Epithelial cell of esophagus (primary cell): ENCODE measurements around the gene AOPEP.

Experiments used
- DNase-seq: peaks from one replicate; pipeline ENCODE4 v3.0.0; 2010; ENCODE audit warnings: low read depth
- H3K4me3 ChIP-seq: 2 replicates; pipeline ENCODE4 v1.5.1; 2011; ENCODE audit warnings: mild to moderate bottlenecking, low read length, control low read depth
- TF ChIP-seq, protein P1 (sequence below): IDR thresholded peaks from 2 replicates; pipeline ENCODE4 v1.5.1; 2011; ENCODE audit warnings: low read depth, mild to moderate bottlenecking, low read length, control low read depth, inconsistent platforms; ENCODE audit not compliant: insufficient read depth; ENCODE audit errors: missing control alignments

The AOPEP gene

DNA sequence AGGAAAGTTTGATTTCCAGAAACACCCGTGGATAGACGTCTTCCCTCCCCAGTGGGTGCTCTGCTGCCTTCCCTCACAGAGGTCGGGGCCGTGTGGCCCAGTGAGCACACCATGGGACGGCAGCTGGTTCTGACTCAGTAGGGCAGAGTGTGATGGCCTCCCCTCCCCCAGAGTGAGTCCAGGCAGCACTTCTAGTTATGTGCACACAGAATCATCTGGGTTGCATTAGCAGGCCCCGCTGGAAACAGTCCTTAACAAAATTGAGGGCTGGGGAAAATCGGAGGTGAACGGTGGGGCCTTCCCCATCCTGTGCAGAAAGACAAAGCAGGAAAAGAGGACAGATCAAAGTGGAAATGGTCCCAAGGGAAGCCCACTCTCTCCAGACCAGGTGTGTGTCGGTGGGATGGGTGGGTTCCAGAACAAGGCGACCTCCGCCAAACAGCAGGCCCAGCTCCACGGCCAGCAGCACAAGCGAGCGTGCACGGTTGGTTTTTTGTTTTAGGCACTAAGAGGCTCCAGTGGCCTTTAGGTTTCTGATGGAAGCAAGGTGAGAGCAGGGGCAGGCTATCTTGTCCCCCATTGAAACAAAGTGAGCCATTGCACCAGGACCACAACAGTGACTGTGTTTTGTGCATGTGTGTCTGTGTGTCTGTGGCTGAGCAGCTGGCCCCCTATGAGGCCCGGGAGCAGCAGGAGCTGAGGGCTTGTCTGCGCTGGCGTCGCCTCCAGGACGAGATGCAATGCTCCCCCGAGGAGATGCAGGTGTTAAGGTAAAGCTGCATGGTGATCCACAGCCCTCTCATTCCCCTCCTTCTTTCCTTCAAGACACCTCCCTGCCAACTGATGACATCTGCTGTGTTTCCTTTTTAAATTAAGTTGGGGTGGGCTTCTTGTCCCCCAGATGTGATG lies 201.5 kb downstream of the AOPEP start:
- TF ChIP-seq, protein P1, sequence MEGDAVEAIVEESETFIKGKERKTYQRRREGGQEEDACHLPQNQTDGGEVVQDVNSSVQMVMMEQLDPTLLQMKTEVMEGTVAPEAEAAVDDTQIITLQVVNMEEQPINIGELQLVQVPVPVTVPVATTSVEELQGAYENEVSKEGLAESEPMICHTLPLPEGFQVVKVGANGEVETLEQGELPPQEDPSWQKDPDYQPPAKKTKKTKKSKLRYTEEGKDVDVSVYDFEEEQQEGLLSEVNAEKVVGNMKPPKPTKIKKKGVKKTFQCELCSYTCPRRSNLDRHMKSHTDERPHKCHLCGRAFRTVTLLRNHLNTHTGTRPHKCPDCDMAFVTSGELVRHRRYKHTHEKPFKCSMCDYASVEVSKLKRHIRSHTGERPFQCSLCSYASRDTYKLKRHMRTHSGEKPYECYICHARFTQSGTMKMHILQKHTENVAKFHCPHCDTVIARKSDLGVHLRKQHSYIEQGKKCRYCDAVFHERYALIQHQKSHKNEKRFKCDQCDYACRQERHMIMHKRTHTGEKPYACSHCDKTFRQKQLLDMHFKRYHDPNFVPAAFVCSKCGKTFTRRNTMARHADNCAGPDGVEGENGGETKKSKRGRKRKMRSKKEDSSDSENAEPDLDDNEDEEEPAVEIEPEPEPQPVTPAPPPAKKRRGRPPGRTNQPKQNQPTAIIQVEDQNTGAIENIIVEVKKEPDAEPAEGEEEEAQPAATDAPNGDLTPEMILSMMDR = no peak
- no peak for DNase-seq
- H3K4me3 ChIP-seq = no peak overlapping the region

DNA sequence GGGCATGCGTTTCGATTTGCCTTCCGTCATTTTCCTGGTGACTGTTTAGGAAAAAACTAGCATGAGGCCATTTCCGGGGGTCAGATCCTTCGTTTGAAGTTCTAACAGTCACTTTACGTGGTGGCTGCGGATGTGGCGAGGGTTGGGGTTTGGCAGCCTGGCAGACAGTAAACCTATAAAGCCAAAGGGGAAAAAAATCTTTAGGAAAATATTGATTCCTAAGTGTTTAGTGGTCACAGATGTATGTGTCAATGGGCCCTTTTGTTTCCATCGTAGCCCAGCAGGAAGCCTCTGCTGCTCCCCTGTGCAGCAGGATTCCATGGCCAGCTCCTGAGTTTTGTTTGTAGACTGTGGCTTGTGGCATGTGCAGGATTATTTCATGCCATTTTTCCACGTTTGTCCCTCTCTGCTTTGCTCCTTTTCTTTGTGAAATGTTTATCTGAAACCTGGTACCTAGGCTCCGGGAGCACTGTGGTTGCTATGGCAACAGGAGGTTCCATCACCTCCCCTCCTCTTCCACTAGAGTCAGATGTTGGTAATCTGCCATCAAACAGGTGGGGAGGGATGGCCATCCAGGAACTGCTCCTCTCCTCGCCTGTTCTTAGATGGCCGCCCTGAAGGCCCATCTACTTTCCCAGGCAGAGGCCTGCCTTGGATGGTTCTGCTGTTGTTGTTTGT lies 202.3 kb downstream of the AOPEP start:
- no peak overlapping the region for H3K4me3 ChIP-seq
- DNase-seq = no peak
- TF ChIP-seq, protein P1 = no peak

DNA sequence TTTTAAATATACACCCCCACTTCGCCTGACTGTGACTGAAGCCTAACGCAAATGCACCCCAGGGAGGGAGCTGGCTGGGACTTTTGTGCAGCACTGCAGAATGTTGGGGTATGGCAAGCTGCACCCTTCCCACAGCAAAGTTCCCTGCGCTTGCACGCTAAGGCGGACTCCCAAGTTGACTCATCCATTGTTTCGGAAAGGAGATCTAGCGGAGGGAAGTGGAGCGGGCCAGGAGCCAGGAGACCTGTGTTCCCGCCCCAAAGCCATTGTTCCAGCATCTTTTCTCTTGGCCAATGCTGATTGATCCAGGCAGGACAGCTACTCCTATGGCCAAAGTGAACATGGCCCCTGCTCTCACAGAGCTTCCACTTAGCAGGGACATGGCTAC lies 202.9 kb downstream of the AOPEP start:
- TF ChIP-seq, protein P1 = no peak
- peak; percentile 94 for DNase-seq
- H3K4me3 ChIP-seq = no peak overlapping the region

DNA sequence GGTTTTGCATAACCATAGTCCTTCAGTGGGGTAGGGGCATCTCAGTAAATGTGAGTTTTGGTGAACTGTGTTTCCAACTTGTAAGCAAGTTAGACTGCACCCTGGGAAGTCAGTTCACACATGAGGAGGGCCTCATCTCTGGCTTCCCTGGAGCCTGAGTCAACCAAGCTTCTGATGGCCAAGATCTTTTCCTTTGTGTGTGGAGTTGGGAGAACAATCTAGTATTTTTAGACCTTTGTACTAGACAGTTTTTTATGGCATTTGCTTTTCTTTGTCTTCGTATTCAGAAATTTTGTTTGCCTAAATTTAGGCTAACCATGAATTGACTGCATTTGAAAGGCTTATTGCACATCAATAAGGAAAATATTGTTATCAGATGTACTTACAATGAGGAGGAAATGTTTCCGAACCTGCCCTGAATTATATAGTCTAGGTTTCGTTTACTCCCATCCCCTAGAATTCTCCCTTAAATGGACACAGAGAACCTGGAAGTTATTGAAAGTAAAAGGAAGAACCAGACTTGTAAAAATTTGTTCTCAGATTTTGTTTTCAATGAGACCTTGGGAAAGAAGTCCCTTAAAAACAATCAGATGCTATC lies 204.6 kb downstream of the AOPEP start:
- no peak overlapping the region for H3K4me3 ChIP-seq
- DNase-seq = no peak
- TF ChIP-seq, protein P1 = no peak

DNA sequence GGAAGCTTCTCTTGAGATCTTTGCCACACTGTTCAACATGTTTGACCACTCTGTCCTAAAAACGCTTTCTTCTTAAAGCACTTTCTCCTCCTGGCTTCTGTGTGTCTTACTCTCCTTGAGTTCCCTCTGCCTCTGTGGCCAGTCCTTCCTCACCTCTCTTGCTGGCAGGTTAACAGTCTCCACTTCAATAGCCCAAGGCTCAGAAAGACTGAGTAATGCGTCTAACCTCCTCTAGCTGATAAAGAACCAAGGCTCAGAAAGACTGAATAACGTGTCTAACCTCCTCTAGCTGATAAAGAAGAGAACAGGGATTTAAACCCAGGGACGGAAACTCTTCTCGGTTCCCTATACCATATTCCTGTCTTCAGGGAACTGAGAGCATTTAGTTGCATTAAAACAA lies 205.2 kb downstream of the AOPEP start:
- no peak for DNase-seq
- H3K4me3 ChIP-seq = no peak overlapping the region
- TF ChIP-seq, protein P1 = no peak

DNA sequence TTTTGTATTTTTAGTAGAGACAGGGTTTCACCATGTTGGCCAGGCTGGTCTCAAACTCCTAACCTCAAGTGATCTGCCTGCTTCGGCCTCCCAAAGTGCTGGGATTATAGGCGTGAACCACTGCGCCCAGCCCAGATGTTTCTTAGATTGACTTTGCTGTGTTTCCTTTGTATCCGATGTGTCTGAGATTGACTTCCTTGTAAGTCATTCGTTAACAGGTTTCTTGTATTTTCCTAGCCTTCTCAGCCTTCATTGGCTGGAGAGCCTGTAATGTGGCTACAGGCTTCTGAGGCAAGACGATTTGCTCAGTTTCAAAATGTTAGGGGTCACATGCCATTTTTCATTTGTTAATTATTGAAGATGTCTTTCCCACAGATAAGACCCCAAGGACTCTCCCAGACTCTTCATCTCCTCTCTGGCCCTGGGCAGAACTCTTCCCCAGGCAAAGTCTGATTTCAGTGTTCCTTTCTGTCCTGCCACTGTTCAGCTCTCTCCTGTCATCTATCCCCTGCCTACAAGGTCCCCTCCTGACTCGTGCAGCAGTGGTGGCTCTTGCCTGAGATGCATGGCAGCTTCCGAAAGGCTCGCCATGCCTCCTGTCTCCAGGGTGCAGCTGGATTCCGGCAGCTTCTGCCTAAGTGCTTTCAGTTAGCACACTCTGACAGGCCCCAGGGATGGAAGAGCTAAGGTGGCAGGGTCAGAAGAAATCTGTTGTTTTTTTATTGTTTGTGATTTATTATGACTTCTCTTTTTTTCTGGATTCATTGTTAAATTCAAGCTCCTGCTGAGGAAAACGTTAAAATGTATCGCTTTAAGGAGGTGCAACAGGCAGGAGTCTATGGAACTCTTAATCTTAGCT lies 206.4 kb downstream of the AOPEP start:
- H3K4me3 ChIP-seq = no peak overlapping the region
- no peak for DNase-seq
- TF ChIP-seq, protein P1 = no peak
